H54 (cell line): ENCODE measurements around the gene SLC13A3.

ENCODE experiments used
- DNase-seq: peaks from one replicate; pipeline ENCODE4 v3.0.0; 2011; ENCODE audit warnings: low spot score, mixed read lengths; ENCODE audit not compliant: insufficient read length
- FAIRE-seq: peaks from 3 replicates; lab custom pipeline; 2011; peaks lifted over from hg19 to GRCh38; lab: Jason Lieb, UNC
- POLR2A ChIP-seq: IDR thresholded peaks from 2 replicates; pipeline ENCODE4 v1.6.1; 2011; ENCODE audit warnings: low read depth, mild to moderate bottlenecking, low read length

The SLC13A3 gene

DNA sequence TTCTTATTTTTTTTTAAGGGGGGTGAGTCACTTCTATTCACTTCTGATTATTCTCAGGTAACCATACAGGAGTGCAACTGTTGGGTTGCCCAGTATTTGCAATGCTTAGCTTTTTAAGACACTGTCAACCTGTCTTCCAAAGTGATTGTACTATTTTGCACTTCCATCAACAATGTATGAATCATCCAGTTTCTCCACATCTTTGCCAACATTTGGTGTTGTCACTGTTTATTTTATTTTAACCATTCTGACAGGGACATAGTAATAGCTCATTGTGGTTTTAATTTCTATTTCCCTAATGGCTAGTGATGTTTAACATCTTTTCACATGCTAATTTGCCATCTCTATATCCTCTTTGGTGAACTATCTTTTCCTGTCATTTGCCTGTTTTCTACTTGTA is 1.4 kb upstream of the SLC13A3 start:
- FAIRE-seq (no peak), DNase-seq (no peak)
- TF ChIP-seq POLR2A: no peak

GRCh38 chr20:46650575-46651090 is 626 bp downstream of the SLC13A3 start:
- no peak for DNase-seq
- no peak for FAIRE-seq
- TF ChIP-seq POLR2A: no peak

DNA sequence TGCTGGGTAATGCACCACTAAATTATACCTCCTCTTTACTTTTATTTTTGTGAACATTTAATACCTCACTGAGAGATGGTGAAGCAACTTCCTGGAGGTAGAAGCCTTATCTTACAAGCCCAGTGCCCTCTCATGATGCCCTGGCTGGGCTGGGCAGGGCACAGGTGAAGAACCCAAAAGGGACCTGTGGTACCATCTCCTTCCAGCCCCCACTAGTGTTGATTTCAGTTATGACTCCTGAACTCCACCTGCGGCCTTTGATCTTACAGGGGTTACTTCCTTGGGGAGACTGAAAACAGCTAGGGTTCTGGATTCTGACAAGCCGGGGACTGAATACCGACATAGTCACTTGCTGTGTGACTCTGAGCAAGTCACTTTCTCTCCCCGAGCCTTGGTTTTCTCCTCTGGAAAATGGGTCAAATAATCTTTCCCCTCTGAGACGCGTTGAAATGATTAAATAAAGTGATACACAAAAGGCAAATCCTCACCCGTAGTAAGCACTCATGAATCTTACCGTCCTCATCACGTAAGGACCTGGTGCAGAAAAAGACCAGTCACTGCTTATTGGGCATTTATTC is 1.2 kb downstream of the SLC13A3 start:
- no peak for TF ChIP-seq POLR2A
- no peak for DNase-seq
- FAIRE-seq: no peak

- no peak for DNase-seq
- TF ChIP-seq POLR2A: no peak
- FAIRE-seq: no peak
These were observed 1.7 kb downstream of the SLC13A3 start for GRCh38 chr20:46649650-46649949.

- no peak for TF ChIP-seq POLR2A
- FAIRE-seq (no peak), DNase-seq (no peak)
These were observed 2.2 kb downstream of the SLC13A3 start for GRCh38 chr20:46648903-46649649.

GRCh38 chr20:46647469-46647868 is 3.8 kb downstream of the SLC13A3 start:
- FAIRE-seq (no peak), DNase-seq (no peak)
- no peak for TF ChIP-seq POLR2A

DNA sequence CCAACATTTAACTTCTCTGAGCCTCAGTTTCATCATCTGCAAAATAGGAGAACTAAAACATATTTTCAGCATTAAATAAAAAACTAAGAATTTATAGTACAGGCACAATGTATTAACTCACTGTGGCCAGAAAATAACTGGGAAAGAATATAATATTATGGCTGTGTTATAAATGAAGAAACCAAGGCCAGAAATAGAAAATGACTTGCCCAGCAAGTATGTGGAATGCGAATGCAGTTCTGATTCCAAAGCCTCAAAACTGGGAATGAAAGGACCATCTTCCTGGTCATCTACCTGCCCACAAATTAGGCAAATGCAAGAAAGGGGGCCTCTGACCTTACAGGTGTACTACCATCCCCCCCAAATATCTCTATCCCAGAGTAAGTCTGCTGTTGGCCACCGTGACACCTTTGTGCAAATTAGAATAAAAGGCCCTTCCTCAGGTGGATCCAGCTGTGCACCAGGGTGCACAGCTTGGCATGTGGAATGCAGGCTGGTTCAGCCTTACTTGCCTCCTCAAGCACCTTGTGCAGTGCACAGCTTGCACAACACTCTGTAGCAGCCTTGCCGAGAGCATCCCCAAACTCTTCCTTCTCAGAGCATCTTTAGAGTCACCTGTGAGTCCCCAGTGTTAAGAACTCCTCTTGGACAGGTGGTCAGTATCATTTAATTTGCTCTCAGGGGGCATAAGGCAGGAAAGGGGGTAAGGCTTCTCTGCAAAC is 4.4 kb downstream of the SLC13A3 start:
- FAIRE-seq (no peak), DNase-seq (no peak)
- TF ChIP-seq POLR2A: no peak

DNA sequence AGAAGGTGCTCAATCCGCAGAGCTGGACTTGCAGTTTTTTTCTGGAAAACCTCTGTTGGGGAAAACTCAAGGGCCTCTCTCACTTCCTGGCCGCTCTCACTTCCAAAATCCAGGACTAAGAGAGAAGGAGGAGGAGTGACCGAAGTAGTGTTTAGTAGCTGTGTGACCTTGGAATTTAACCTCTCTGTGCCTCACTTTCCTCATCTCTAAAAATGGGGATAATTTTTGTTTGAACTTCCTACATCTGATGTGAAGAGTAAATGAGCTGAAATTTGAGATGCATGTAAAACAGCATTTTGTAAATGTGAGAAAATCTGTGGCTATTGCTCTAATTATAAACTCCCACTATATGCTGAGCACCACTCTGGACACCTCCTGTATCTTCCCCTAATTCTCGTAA is 5.1 kb downstream of the SLC13A3 start:
- DNase-seq: no peak
- no peak for FAIRE-seq
- TF ChIP-seq POLR2A: no peak

GRCh38 chr20:46644733-46645132 is 6.5 kb downstream of the SLC13A3 start:
- DNase-seq (no peak), FAIRE-seq (no peak)
- no peak for TF ChIP-seq POLR2A

DNA sequence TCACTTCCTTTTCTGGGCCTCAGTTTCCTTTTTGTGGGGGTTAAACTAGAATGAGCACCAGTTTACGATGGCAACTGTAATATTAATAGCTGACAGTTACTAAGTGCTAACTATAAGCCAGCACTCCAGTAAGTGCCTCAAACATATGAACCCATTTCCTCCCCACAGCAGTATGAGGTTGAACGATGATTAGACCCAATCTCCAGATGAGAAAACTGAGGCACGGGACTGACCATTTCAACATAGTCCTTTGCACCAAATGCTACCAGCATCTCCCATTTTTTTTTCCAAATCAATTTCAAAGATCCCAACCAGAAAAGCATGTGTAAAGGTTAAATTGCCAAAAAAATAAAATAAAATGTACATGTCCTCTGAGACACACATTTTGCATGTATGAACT is 7.1 kb downstream of the SLC13A3 start:
- no peak for FAIRE-seq
- TF ChIP-seq POLR2A: no peak

DNA sequence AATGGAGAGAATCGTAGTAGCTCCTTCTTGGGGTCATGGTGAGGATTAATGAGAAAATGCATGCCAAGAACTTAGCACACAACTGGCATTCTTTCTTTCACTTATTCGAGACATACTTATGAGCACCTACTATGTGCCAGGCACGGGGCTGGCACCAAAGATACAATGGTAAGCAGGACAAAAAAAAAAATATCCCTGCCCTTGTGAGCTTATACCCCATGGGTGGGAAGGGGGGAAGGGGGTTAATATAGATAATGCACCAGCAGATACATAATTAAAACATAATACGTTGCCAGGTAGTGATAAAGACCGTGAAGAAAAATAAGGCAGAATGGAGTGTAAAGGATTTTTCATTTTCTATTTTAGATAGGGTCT is 8.3 kb downstream of the SLC13A3 start:
- TF ChIP-seq POLR2A: no peak
- FAIRE-seq (no peak), DNase-seq (no peak)

More for the DNA sequence above, 7.1 kb downstream of the SLC13A3 start:
- no peak for DNase-seq

DNA sequence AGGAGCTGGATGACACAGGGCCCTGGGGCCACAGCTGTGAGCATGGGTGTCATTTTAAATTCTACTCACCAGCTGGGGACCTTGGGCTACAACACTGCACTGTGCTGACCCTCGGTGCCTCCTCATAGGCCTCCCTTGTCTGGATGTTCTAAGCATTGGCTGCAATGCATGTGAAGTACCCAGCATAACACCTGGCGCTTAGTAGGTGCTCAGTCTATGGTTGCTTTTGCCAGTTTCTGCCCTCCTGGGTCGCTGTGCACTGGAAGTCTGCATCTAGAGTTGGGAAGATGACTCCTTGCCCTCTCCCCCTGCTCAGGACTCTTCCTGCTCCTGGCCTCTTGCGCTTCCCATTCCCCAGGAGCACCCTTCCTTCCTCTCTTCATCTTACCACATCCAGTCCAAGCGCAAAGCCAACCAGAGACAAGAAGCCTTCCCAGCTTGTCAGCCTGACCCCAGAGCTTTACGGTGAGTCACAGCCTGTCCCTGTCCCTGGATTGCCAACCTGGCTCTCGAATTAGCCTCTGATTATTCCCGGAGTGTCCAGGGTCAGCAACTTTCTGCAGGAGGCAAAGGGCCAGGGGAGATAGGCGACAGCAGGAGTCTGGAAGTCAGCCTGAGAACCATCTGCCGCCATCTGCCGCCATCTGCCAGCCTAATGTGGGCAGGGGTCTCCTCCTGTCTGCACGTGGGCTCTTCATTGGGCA is 8.8 kb downstream of the SLC13A3 start:
- DNase-seq: no peak
- no peak for FAIRE-seq
- no peak for TF ChIP-seq POLR2A

GRCh38 chr20:46641424-46641823 is 9.8 kb downstream of the SLC13A3 start:
- DNase-seq: no peak
- FAIRE-seq: no peak
- TF ChIP-seq POLR2A: no peak
